Right ventricle myocardium inferior (tissue), 1 donor: ENCODE results near the gene RNF40. TPM values are rescaled to one million over a fixed set of nuclear protein-coding genes. Genes with fewer than 3 reads are reported as not detected.

Experiments used
- ATAC-seq: fragments of 200-7000 bp; cut with Tn5 transposase; one replicate; pipeline ENCODE4 v1.9.1; 2020; ENCODE audit warnings: mild to moderate bottlenecking, moderate library complexity
- DNase-seq: peaks from one replicate; pipeline ENCODE4 v3.0.0; 2021; ENCODE audit errors: missing footprints
- intact Hi-C: fragments of 100-400 bp; cut with DNase I; formaldehyde crosslinking; loops from one replicate; pipeline ENCODE4 v1.11.0; 2022
- total RNA-seq: library from RNA; stranded (reverse); fragmentation: NEBNext Ultra II Directional; extraction: Animal tissue kit (Norgen Biotek cat#: 25700); gene quantifications from one replicate; pipeline ENCODE4 v1.2.1, GENCODE V29; 2021
- donor health status: DM: no; HTN: yes; CAD: no; lungs with severe emphysema.

The RNF40 gene
- total RNA-seq, 1 donor from 2014 or later: 42.6 TPM

DNA sequence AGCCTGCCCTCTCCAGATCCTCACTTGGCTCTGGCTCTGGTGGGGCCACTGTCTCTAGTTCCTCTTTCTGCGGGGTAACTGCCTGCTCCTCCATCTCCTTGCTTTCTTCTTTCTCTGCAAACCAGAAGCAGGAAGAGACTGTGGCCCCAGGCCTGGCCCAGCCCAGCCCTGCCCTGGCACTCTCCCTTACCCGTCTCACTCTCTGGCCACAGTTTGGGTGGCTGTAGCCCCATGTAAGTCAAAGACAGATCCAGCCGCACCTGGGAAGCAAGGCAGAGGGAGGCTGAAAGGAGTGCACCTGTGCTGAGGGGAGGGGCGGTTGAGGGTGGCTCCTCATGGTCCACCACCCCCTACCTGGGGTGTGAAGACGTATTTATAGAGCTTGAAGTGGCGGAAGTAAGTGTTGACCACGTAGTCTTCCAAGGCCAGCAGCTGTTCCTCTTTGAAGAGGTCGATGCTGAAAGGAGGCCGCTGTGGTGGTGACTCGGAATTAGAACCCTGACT lies 3.1 kb upstream of the RNF40 start:
- intact Hi-C loops: no loop called here
- DNase-seq: peak; percentile 75
- no peak for ATAC-seq

DNA sequence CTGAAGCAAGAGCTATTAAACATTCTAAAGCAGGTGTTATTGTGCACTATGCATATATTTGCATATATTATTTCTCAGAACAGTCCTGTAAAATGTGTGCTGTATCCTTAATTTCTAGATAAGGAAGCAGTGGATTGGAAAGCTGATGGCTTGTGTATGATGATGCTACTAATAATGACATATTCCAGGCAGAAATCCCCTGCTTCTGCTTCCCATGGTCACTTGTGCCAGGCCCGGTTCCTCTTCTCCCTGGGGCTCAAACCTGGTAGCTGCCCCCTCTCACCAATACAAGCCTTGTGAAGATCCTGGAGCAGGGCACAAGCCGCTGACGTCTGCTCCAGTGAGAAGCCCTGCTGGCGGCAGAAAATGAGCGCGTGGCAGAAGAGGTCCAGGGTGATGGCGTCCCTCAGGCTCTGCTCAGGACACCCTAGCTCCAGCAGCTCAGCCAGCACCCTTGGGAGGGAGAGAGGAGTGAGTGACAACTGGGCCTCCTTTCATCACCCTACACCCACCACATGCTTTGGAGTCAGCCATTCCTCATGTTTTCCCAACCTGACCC lies 2.0 kb upstream of the RNF40 start:
- intact Hi-C loops: no loop called here
- DNase-seq: no peak

DNA sequence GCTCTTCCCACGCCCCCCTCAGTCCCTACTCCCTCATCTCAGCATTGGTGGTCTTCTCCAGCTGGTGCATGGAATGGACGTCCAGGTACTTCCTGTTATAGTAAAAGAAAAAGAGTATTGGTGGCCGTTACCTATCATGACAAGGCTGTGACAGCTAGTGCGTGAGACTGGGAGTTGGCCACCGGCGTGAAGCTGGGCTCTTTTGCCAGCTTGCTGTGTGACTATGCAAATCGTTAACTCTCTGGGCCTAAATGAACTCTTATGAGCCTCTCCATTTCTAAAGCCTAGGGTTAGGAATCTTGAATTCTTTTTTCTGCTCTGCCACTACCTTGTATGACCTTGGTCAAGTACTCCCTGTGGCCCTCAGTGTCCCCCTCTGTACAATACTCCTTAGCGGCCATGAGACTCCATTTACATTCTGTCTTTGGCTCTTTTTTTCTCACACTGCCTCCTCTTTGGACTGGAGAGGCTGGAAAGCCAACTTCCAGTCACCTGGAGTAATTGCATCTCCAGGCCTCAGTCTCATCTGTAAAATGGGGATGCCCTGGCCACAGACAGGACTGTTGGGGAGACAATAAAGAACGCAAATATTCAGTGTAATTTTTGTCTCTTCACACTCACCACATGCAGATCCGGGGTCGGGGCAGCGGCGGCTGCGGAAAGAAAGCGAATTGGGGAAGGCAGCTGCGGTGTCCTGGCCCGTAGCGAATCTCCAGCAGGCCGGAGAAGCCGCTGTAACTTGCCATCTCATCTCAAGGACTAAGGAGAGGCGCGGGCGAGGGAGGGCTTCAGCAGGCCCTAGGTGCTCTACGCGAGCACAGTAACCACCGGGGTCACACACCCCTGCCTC lies 1.3 kb upstream of the RNF40 start:
- intact Hi-C loops: no loop called here
- ATAC-seq (no peak), DNase-seq (no peak)

More for the DNA sequence above, 2.0 kb upstream of the RNF40 start:
- no peak for ATAC-seq

DNA sequence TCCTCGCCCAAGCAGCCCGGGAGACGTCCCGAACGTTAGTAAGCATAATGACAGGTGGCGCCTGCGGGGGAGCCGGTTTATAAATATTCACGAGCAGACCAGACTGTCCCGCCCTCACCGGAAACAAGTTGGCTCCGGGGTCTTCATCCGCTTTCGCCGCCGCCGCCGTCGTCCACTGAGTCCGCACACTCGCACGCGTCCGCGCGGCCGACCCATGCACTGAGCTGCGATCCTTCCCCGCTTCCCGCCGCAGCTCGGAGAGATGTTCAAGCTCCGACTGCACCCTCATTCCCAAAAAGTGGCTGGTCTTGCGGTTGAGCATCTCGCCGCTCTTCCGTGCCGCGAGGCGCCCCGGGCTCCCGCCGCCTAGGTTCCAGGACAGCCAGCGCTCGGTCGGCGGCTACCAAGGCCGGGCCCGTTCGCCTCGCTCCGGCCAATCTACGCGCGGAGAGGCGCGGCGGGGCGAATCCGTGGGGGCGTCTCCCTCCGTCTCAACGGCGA lies 645 bp upstream of the RNF40 start:
- peak; percentile 2 for ATAC-seq
- no peak for DNase-seq
- intact Hi-C loops: no loop called here

DNA sequence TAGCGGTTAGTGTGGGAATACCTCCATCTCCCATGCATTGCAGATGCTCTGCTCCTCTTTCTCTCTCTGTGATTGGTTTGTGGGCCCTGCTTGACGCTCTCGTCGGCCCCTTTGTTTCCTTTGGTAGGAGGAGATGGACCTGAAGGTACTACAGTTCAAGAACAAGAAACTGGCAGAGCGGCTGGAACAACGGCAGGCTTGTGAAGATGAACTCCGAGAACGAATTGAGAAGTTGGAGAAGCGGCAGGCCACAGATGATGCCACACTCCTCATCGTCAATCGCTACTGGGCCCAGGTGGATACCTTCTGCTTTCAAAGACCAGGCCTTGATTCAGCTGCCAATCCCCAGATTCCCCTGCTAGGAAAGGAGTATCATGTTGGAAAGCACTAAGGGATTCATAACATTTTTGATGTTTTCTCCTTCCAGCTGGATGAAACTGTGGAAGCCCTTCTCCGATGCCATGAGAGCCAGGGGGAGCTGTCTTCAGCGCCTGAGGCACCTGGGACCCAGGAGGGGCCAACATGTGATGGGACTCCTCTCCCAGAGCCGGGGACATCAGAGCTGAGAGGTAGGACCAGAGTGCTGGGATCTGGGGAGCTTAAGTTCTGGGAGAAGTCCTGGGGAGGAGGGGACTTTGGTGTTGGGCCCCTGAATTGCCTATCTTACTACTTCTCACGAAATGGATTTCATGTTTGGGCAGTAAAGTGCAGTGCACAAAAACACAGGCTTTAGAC lies 1.0 kb downstream of the RNF40 start:
- intact Hi-C loops: loop anchor here (2.0 kb wide), 1 partner anchor 52 kb away; no protein-coding TSS in a partner anchor
- ATAC-seq (no peak), DNase-seq (no peak)

DNA sequence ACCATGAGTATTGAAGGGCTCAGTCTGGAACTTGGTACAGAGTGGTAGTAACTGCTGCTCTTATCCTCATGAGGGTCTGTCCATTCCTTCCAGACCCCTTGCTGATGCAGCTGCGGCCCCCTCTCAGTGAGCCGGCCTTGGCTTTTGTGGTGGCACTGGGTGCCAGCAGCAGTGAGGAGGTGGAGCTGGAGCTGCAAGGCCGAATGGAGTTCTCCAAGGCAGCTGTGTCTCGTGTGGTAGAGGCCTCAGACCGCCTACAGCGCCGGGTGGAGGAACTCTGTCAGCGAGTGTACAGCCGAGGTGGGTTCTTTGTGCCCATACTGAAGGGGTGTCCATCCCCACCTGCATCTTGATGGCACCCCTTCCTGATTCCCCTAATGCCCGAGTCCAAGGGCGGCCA lies 2.0 kb downstream of the RNF40 start:
- DNase-seq (no peak), ATAC-seq (no peak)
- intact Hi-C loops: no loop called here

DNA sequence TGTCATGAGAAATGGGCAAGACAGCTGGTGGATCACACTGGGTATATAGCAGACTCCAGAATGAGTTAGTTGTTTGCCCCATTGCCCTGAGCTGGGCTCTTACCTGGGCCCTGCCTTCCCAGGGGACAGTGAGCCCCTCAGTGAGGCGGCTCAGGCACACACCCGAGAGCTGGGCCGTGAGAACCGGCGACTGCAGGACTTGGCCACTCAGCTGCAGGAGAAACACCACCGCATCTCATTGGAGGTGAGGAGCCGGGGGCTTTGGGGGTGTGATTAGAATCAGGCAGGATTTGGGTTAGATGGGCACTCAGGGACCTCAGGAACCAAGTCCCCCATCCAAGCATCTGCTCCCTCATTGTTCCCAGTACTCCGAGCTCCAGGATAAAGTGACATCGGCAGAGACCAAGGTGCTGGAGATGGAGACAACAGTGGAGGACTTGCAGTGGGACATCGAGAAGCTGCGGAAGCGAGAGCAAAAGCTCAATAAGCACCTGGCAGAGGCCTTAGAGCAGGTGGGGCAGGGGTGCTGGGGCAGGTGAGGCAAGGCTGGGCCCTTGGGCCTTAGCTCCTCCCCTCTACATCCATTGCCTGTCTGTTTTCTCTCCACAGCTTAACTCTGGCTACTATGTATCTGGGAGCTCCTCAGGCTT lies 2.8 kb downstream of the RNF40 start:
- DNase-seq (no peak), ATAC-seq (no peak)
- intact Hi-C loops: no loop called here

DNA sequence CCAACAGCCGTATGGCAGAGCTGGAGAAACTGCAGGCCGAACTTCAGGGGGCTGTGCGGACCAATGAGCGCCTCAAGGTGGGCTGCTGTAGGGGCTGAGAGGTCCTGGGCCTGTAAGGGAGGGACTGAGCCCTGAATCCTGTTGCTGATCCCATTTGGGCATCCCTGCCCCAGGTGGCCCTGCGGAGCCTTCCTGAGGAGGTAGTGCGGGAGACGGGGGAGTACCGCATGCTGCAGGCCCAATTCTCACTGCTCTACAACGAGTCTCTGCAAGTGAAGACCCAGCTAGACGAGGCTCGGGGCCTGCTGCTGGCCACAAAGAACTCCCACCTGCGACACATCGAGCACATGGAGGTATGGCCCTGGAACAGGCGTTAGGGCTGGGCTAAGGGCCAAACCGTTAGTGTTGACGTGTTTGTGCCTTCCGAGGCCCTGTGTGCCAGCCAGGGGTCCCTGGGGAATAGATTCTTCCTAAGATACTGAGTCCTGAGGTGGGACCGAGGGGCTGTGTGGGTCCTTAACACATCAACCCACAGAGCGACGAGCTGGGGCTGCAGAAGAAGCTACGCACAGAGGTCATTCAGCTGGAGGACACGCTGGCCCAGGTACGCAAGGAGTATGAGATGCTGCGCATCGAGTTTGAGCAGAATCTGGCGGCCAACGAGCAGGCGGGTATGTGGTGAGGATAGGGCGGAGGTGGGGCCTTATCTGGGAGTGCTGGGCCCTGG lies 4.2 kb downstream of the RNF40 start:
- ATAC-seq (no peak), DNase-seq (no peak)
- intact Hi-C loops: no loop called here

DNA sequence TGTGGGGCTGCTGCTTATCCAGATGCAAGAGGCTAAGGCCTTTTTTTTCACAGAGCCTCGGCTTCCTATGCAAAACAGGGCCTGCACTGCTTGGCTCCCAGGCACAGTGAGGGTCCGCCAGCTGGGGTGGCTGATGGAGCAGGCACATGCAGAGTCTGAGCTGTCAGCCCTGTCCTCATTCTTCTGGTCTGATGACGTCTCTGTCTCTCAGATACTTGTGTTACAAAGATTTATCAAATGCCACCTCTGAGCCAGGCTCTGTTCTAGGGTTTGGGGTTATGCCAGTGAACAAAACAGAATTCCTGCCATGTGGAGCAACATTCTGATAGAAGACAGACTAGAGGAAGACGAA lies 4.8 kb downstream of the RNF40 start:
- peak; percentile 32 for ATAC-seq
- no peak for DNase-seq
- intact Hi-C loops: no loop called here

DNA sequence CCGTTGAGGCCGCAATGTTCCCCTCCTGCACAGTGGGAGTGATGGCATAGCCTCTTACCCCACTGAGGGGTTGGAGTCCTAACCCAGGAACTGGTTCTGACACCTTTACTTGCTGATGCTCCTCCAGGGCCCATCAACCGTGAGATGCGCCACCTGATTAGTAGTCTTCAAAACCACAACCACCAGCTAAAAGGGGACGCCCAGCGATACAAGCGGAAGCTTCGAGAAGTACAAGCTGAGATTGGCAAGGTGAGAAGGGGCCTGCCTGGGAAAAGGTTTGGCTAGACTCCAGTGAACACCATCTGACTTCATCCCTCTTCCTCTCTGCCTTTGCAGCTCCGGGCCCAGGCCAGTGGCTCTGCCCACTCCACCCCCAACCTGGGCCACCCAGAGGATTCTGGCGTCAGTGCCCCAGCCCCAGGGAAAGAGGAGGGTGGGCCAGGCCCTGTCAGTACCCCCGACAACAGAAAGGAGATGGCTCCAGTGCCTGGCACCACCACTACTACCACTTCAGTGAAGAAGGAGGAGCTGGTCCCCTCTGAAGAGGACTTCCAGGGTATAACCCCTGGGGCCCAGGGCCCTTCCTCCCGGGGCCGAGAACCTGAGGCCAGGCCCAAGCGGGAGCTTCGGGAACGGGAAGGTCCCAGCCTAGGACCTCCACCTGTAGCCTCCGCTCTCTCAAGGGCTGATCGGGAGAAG lies 5.8 kb downstream of the RNF40 start:
- intact Hi-C loops: no loop called here
- DNase-seq (no peak), ATAC-seq (peak; percentile 21)

DNA sequence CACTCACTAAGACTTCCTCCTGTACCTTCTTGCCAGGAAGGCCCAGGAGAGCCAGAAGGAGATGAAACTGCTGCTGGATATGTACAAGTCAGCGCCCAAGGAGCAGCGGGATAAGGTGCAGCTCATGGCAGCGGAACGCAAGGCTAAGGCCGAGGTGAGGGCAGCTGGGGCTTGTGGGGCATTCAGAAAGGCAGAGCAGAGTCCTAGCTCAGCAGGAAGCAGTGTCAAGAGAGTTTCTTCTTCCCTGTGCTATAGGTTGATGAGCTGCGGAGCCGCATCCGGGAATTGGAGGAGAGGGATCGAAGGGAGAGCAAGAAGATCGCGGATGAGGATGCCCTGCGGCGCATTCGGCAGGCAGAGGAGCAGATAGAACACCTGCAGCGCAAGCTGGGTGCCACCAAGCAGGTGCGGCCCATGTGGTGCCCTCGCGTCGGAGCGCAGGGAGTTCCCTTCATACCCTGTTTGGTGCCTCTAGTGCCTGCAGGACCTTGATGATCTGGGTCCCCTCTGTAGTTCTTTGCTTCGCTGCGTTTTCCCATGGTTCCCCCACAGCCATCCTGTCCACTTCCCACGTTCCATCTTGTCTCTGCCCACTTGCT lies 6.6 kb downstream of the RNF40 start:
- ATAC-seq (no peak), DNase-seq (no peak)
- intact Hi-C loops: no loop called here

DNA sequence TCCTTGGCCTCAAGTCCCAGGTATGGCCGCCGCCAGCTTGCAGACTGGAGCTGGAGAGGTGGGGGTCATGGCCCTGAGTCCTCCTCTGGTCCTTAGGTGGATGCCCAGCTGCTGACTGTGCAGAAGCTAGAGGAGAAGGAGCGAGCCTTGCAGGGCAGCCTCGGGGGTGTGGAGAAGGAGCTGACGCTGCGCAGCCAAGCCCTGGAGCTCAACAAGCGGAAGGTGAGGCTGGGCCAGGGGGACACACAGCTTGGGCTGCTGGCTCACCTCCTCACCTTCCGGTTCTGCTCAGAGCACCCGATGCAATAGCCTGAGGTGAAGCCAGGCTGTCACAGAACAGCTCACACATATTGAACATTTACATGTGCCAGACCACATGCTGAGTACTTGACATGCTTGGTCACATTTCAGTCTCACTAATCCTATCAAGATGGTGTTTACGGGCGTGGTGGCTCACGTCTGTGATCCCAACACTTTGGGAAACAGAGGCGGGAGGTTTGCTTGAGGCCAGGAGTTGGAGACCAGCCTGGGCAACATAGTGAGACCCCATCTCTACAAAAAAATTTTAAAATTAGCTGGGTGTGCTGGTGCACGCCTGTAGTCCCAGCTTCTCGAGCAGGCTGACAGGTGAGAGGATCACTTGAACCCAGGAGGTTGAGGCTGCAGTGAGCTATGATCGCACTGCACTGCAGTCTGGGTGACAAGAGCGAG lies 7.4 kb downstream of the RNF40 start:
- intact Hi-C loops: no loop called here
- ATAC-seq: no peak
- DNase-seq: no peak

DNA sequence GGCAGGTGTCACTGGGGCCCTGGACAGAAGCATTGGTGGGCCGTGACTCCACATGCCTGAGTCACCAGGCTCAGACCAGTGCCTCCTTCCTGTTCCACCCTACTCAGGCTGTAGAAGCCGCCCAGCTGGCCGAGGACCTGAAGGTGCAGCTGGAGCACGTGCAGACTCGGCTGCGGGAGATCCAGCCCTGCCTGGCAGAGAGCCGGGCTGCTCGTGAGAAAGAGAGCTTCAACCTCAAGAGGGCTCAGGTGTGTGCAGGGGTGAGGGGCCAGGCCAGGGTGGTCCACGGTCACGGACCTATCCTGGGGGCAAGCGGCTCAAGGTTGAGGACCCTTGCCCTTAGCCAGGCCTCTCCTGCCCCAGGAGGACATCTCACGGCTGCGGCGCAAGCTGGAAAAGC lies 9.6 kb downstream of the RNF40 start:
- intact Hi-C loops: no loop called here
- ATAC-seq (no peak), DNase-seq (no peak)

DNA sequence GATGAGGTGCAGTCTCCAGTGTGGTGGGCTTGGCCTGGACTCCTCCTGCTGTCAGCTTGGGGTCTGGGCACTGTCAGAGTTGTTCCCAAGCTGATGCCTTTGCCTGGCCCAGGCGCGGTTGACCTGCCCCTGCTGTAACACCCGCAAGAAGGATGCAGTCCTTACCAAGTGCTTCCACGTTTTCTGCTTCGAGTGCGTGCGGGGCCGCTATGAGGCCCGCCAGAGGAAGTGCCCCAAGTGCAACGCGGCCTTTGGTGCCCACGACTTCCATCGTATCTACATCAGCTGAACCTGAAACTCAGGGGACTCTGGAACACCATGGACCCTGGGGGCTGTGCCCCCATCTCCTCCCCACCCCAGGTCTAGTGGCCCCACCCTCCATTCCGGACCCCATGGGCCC lies 11.7 kb downstream of the RNF40 start:
- ATAC-seq: no peak
- DNase-seq: no peak
- intact Hi-C loops: no loop called here

DNA sequence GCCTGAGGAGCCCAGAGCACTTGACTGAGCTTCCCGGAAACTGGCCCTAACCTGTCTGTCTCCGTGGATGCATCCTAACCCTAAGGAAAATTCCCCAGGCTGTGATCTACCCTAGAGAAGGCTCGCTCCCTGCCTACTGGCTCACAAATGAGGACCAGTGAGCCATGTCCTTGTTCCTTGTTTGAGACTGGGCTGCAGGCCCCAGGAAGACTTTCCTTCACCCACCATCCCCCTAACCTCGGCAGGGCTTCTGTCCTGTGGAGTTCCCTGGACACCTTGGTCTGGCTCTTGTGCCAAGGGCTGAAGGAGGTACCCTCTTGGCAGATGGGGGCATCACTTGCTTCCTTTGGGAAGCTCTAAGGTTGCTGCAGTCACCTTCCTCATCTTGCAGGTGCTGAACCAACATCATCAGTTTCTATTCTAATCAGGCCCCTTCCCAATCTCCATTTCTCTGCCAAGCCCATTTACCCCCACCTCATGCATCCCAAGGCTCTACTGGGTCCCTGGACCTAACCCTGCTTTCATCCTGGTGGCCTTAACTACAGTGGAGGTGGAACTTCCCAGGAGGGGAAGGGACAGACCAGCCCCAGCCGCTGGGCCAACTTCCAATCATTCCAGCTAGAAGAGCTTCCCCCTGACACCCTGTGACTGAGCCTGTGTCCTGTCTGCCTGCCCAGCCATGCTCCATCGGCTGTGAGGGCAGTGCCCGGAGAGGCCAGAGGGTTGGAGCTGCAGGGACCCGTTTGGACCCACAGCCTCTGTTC lies 12.4 kb downstream of the RNF40 start:
- DNase-seq: no peak
- peak; percentile 18 for ATAC-seq
- intact Hi-C loops: loop anchor here (5.0 kb wide), 1 partner anchor 38 kb away; no protein-coding TSS in a partner anchor

DNA sequence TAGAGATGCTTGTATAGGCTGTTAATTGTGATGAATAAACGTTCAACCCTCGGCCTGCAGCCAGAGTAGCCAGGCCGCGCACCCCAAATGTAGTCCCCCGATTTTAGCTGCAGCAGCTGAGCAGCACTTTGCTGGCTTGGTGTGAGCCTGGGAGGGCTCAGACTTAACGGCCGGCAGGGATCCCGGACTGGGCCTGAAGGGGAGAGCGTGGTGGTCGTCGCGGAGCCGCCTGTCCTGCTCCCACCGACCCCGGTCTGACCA lies 12.9 kb downstream of the RNF40 start:
- ATAC-seq (no peak), DNase-seq (no peak)
- intact Hi-C loops: loop anchor here (5.0 kb wide), 1 partner anchor 37 kb away; no protein-coding TSS in a partner anchor
